ENCODE measurements around the gene P4HA2.
A peak's percentile ranks its signal among the peaks of the same experiment; 100 is the strongest.

The P4HA2 gene

DNA sequence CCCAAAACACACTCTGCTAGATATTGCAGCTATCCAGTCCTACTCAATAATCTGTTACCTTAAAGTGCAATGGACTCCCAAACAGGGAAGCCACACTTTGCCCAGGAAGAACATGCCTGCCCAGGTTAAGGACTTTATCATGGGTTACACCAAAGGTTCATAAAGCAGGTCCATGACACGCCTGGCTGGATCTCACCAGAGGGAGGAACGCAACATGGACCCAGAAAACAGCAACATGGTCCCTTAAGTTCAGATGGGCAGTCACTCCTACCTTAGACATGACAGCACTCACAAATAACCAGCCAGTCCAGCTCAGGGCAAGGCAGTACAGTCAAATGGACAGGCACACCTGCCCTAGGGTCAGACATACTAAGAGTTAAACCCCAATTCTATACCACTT is 3.8 kb downstream of the P4HA2 start:
- no peak for DNase-seq (ENCODE audit: low read depth)

DNA sequence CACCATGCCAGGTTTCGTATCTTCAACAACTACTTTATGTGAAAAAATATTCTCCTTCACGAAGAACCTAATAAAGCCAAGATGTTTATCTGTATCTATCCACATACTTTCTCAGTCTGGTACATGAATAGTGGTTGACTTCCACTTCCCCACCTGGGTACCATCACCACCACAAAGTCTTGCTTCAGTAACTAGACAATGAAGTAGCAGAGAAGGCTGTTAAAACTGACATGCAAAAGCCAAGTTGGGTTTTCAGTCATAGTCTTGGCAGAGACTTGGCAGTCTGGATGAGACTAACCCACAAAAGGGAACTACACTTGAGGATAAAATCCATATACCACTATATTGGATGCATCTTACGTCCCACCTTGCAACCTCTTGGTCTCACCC is 5.0 kb downstream of the P4HA2 start:
- no peak for DNase-seq (ENCODE audit: low read depth)

GRCh38 chr5:132221781-132222648 is 5.6 kb downstream of the P4HA2 start:
- peak; percentile 46 for DNase-seq (ENCODE audit: low read depth)

DNA sequence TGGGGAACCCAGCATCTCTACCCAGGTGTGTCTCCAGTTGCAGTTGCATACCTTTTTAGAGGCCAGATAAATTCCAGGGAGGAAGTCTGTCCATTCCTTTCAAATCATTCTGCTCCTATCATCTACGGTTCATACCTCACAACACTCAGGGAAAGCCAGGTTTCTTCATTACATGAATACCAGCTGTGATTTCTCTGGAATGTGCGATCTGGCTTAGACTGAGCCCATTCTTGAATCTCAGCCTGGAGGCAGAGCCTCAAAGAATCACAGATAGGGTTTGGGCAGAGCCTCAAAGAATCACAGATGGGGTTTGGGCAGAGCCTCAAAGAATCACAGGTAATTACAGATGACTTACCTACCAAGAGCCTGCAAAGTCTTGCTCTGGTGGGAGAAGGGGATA is 7.2 kb downstream of the P4HA2 start:
- no peak for DNase-seq (ENCODE audit: low read depth)

DNA sequence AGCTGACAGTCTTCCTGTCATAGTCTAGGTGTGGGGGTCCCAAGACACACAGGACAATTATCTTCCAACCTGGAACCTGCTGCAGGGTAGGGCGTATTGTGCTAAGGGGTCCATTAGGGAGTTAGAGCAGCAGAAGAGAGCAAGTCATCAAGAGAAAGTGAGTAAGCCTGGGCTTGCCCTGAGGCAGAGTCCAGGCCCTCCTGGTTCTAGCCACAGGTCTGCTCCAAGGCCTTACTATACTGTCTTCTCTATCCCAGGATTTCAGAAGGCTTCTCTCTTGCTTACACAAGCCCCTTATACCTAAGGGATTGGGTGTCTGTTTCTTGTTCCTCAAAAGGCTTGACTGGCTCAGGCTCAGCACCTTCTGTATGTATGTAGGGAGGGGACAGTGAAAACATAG is 7.7 kb downstream of the P4HA2 start:
- no peak for DNase-seq (ENCODE audit: low read depth)

- no peak for DNase-seq (ENCODE audit: low read depth)
Observed at GRCh38 chr5:132219289-132219970, 8.2 kb downstream of the P4HA2 start.

DNA sequence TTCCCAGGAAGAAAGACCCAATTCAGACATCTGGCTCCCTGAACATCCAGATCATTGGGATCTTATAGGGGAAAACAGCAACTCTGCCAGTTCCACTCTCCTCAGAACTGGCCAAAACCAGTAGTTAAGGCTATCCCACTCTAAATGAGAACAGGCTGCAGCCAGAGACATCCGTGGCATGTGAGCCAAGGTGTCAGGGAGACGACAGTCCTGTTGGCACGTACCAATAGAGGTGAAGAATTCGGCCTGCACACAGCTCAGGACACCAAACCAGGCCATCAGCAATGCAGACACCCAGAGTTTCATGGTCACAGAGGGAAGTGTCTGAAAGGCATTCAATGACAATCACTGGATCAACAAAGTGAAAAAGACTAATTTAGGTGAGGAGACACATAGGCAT is 9.3 kb downstream of the P4HA2 start:
- no peak for DNase-seq (ENCODE audit: low read depth)

GRCh38 chr5:132215329-132215728 is 12.3 kb downstream of the P4HA2 start:
- peak; percentile 99 for DNase-seq (ENCODE audit: low read depth)

DNA sequence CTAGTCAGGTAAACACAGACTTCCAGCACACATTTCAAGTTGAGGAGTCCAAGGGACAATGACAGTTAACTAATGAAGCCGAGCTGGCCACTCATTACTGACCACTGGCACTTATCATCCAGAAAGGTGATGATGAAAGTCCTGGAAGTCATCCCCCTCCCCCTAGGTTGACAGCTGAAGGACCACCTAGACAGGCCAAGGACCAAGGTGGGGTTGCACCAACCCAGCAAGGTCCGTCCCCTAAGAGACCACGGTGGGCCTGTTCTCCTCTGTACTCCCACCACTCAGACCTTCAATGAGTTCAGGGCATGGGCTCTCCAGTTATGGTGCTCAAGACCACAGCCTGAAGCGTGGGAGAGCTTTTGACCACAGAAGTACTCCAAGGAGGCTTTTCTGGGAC is 13.2 kb downstream of the P4HA2 start:
- DNase-seq (ENCODE audit: low read depth): no peak

- DNase-seq (ENCODE audit: low read depth): no peak
Observed at GRCh38 chr5:132213666-132214065, 14.0 kb downstream of the P4HA2 start.

DNA sequence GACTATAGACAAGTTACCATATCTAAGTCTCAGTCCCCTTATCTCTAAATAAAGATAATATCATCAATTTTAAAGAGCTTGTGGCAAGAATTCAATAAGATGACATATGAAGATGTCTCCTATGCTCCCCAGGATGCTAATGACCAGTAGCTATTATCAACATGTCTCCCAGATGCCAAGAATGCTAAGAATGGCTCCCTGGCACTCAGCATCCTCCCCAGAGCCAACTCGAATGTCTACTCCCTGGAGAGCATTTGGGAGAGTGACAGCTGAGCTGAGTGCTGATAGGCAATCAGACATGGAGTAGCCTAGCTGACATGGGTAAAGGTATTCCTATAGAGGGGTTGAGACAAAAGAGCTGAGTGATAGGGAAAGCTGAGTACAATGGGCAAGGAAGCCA is 15.9 kb downstream of the P4HA2 start:
- DNase-seq (ENCODE audit: low read depth): peak; percentile 78

GRCh38 chr5:132210944-132211343 is 16.7 kb downstream of the P4HA2 start:
- no peak for DNase-seq (ENCODE audit: low read depth)

DNA sequence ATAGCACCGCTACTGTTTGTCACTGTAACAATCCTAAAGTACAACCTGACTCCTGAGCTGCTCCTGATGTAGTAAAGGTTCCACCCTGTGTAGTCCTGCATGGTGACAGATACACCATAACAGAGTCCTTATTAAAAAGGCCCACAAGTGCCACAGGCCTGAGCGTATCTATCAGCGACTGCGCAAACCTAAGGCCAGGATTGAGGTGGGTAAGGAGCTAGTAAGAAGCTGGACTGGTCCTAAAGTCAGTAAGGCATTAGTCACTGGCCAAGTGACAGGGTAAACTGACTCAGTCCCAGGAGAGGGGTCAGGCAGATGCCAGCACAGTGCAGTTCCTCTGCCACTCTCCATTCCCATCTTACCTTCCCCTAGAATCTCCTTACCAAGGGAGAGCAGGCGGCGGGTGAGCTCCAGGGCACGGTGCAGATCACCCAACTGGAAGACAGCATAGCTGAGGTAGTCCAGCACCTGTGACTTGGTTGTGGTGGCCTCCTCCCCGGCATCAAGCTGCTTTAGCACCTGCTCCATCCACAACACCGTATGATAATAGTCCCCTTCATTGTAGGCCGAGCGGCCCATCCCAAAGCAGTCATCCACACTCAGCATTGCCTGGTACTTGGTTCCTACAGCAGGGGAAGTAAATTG is 17.6 kb downstream of the P4HA2 start:
- no peak for DNase-seq (ENCODE audit: low read depth)

DNA sequence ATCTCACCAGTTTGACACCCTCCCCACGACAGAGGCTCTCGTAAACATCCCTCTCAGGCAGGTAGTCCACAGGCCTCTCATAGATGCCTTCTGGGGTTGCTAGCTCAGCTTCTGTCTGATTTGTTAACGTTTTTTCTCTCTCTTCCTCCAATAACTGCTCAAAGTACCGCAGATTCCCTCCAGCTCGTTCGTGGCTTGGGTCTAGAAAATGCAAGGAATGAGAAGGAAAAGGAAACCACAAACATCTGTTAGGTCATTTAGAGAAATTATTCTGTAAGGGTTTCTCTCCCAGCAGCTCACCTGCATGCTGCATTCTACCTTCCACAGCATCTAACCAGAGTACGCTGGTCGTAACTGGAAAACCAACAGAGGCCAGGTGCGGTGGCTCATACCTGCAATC is 18.5 kb downstream of the P4HA2 start:
- DNase-seq (ENCODE audit: low read depth): peak; percentile 70

DNA sequence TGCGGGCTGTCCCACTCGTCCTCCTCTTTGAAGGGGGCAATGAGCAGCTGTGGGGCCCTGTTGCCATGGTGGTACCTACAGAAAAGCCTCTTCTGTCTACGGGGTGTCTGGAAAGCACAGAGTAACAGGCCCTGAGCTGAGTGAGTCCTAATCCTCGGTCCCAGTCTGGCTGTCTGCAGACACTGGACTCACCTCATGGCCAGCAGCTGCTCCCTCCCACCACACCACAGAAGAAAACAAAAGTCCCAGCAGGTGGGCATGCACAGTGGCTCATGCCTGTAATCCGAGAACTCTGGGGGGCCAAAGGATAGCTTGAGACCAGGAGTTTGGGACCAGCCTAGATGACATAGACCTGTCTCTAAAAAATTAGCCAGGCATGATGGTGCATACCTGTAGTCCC is 19.9 kb downstream of the P4HA2 start:
- no peak for DNase-seq (ENCODE audit: low read depth)

DNA sequence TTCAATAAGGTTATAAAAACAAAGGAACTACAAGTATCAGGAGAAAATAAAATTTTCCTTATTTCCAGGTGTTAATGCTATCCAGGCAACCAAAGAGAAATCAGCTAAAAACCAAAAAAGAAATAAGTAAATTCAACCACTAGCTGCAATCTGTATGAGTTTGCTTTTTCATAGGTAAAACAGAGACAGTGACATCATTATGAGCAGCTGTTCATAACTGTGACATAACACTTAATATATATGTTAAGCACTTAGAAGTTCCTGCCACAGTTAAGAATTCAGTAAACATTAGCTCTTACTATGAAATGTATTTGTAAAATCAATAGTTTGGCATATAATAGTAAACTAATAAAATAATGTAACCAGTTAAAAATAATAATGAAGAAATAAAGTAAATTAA is 20.9 kb downstream of the P4HA2 start:
- no peak for DNase-seq (ENCODE audit: low read depth)

- no peak for DNase-seq (ENCODE audit: low read depth)
Observed at GRCh38 chr5:132205385-132206125, 22.1 kb downstream of the P4HA2 start.

- DNase-seq (ENCODE audit: low read depth): no peak
Observed at GRCh38 chr5:132204371-132205135, 23.1 kb downstream of the P4HA2 start.

DNA sequence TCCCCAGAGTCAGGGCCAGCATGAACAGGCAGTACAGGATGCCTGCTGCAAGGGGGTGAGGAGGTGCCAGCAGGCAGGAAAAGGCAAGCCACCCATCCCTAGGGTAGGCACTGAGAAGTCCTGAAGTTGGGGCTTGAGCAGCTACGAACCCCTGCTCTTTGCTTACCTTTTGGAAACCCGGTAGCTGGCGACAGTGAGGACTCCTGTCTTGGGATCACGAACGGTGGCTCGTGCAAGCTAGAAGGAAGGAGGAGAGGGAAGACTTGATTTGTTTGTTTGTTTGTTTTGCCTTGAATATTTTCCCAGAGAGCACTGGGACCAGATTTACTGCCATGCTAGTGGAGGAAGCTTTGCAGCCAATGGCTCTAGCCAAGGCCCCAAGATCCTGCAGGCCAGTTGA is 23.7 kb downstream of the P4HA2 start:
- DNase-seq (ENCODE audit: low read depth): no peak

DNA sequence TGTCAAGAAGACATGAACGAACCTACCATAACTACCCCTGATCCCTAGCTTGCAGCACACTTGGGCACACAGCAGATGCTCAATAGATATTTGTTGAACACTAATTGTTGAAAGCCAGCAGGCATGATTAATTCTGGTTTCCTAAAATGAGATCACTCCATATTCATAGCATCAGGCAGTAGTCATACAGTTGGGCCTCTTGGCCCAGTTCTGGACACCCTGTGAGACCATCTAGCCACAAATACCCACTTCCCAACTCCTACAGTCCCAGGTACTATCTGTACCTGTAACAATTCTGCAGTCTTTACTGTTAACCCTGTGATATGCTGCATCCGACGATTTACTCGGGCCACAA is 24.2 kb downstream of the P4HA2 start:
- DNase-seq (ENCODE audit: low read depth): peak; percentile 46

GRCh38 chr5:132202711-132203463 is 24.8 kb downstream of the P4HA2 start:
- no peak for DNase-seq (ENCODE audit: low read depth)

Measured in EH (cell line).